Sigmoid colon (tissue), 7 donors: ENCODE measurements around the gene MAFF. TPM values are rescaled to one million over a fixed set of nuclear protein-coding genes. Genes with fewer than 3 reads are reported as not detected.

Source experiments
- DNase-seq: peaks from one replicate; pipeline ENCODE4 v3.0.0-alpha.2; 2019
- H3K27ac ChIP-seq, 4 donors: fragments of 200-600 bp; sonication (generic); one replicate each; pipeline ENCODE4 v1.5.1; 2016 to 2019; ENCODE audit warnings: mild to moderate bottlenecking in 1 of 4
- H3K27me3 ChIP-seq, 3 donors: fragments of 200-600 bp; sonication (generic); one replicate each; pipeline ENCODE4 v1.5.1; 2019; ENCODE audit warnings: mild to moderate bottlenecking in 1 of 3
- H3K36me3 ChIP-seq, 4 donors: fragments of 200-600 bp; sonication (generic); one replicate each; pipeline ENCODE4 v1.5.1; 2016 to 2019
- H3K4me1 ChIP-seq, 4 donors: fragments of 200-600 bp; sonication (generic); one replicate each; pipeline ENCODE4 v1.5.1; 2017 to 2019
- H3K4me3 ChIP-seq, 4 donors: fragments of 200-600 bp; sonication (generic); one replicate each; pipeline ENCODE4 v1.5.1; 2017 to 2019; ENCODE audit warnings: mild to moderate bottlenecking in 2 of 4, moderate library complexity in 1 of 4
- H3K9me3 ChIP-seq, 4 donors: fragments of 200-600 bp in 3 of 4; sonication (generic) in 3 of 4; one replicate each; pipeline versions ENCODE4 v1.5.1 to v1.6.1; 2013 to 2019
- CTCF ChIP-seq, 4 experiments: fragments of 450-650 bp in 3 of 4; fragments of 200-600 bp in 1 of 4; IDR thresholded peaks; one replicate each; pipeline ENCODE4 v1.5.1; 2016 to 2019; ENCODE audit warnings: antibody characterized with exemption in 4 of 4, mild to moderate bottlenecking in 3 of 4, moderate library complexity in 2 of 4
- EP300 ChIP-seq, 4 donors: sonication (generic); formaldehyde crosslinking; IDR thresholded peaks; one replicate each; pipeline ENCODE4 v1.6.1; 2017; ENCODE audit warnings: antibody characterized with exemption in 4 of 4
- POLR2A ChIP-seq, 2 donors: fragments of 450-650 bp; IDR thresholded peaks; one replicate each; pipeline ENCODE4 v1.6.1; 2016; ENCODE audit warnings: antibody characterized with exemption in 2 of 2, mild to moderate bottlenecking in 2 of 2, moderate library complexity in 2 of 2
- POLR2AphosphoS5 ChIP-seq, 4 donors: sonication (generic); formaldehyde crosslinking; IDR thresholded peaks; one replicate each; pipeline ENCODE4 v1.6.1; 2017; ENCODE audit warnings: antibody characterized with exemption in 4 of 4
- WGBS, 2 donors: extraction: QIAGEN DNeasy Blood & Tissue Kit; methylation state at CpG; one replicate each; pipeline ENCODE4 v1.1.7; 2013; 5-methylcytosine and 5-hydroxymethylcytosine counted together
- intact Hi-C: fragments of 100-400 bp; cut with DNase I; formaldehyde crosslinking; loops from one replicate; pipeline ENCODE4 v1.15.1; 2023
- polyA plus RNA-seq, 3 donors: library from polyadenylated mRNA; stranded (reverse); fragments of 200-250 nt; gene quantifications; one replicate each; pipeline ENCODE4 v1.2.3, GENCODE V29; 2013
- total RNA-seq, 4 donors: library from RNA; depleted of rRNA; stranded (reverse); fragments of >200 nt; gene quantifications; one replicate each; pipeline ENCODE4 v1.1.0, GENCODE V29; 2016
- donor health status: healthy with polysubstance abuse.
- donor health status: Bipolar disorder and iron deficiency.
- donor health status: healthy.

Gene MAFF
- total and polyA plus RNA-seq, 7 donors, result 15.3 to 104 (median 33.4) TPM

- H3K36me3 ChIP-seq, result no peaks in the 10 kb centered on the region
- peak within 1 kb of the TSS; percentile 36 to 64 (median 58) for H3K4me3 ChIP-seq
- H3K9me3 ChIP-seq, result no peaks in the 10 kb centered on the region
- 0 to 1% methylated on average over 48 of the region's 48 CpGs for WGBS, 2 donors
- intact Hi-C loops, result loop anchor here (2.0 to 10.0 kb wide), 3 partner anchors 19 to 337 kb away; partner anchors contain the start of genes ANKRD54, EIF3L and MAFF
- peaks cover 0 to 31% (median 29%) of the 10 kb centered on the region in 4 donors for H3K4me1 ChIP-seq
- H3K27me3 ChIP-seq, result no peaks in the 10 kb centered on the region
- no peak for TF ChIP-seq CTCF (IDR thresholded peaks at IDR 0.05)
- peak in 1 of 4 donors; percentile 37 for TF ChIP-seq EP300 (IDR thresholded peaks at IDR 0.05)
- TF ChIP-seq POLR2A (IDR thresholded peaks at IDR 0.05), result no peak
- peak; percentile 36 to 82 (median 76) for TF ChIP-seq POLR2AphosphoS5 (IDR thresholded peaks at IDR 0.05)
- peak; percentile 99 for DNase-seq
- H3K27ac ChIP-seq, result peak within 1 kb of the TSS; percentile 79 to 92 (median 87)
Measured at GRCh38 chr22:38181453-38182200, 20.2 kb upstream of the MAFF start, which contains the start of gene PLA2G6. PLA2G6 (minus strand) TSS chr22:38181830; CDS start chr22:38169426, 12,404 bp downstream.

GRCh38 chr22:38184788-38185187 is 17.0 kb upstream of the MAFF start:
- Histone ChIP-seq H3K36me3 (no peaks in the 10 kb centered on the region), H3K27ac (no peak overlapping the region), H3K4me1 (peaks cover 0 to 24% (median 14%) of the 10 kb centered on the region in 4 donors), H3K27me3 (no peaks in the 10 kb centered on the region), H3K9me3 (no peaks in the 10 kb centered on the region), H3K4me3 (no peak overlapping the region)
- intact Hi-C loops, result loop anchor here (10.0 kb wide), 1 partner anchor 340 kb away; the partner anchor contains the start of genes ANKRD54 and EIF3L
- DNase-seq, result no peak
- WGBS, 2 donors, result 75 to 81% methylated on average over 7 of the region's 7 CpGs
- TF ChIP-seq EP300 (IDR thresholded peaks at IDR 0.05) (no peak), POLR2AphosphoS5 (IDR thresholded peaks at IDR 0.05) (no peak), CTCF (IDR thresholded peaks at IDR 0.05) (no peak), POLR2A (IDR thresholded peaks at IDR 0.05) (no peak)

GRCh38 chr22:38186429-38186828 is 15.4 kb upstream of the MAFF start:
- TF ChIP-seq POLR2A (IDR thresholded peaks at IDR 0.05) (no peak), POLR2AphosphoS5 (IDR thresholded peaks at IDR 0.05) (no peak), CTCF (IDR thresholded peaks at IDR 0.05) (no peak), EP300 (IDR thresholded peaks at IDR 0.05) (no peak)
- Histone ChIP-seq H3K27ac (no peak overlapping the region), H3K4me3 (no peak overlapping the region), H3K9me3 (no peaks in the 10 kb centered on the region), H3K4me1 (peaks cover 0 to 11% (median under 1%) of the 10 kb centered on the region in 4 donors), H3K36me3 (no peaks in the 10 kb centered on the region), H3K27me3 (no peaks in the 10 kb centered on the region)
- 64 to 68% methylated on average over 5 of the region's 5 CpGs for WGBS, 2 donors
- DNase-seq, result no peak
- intact Hi-C loops, result loop anchor here (10.0 kb wide), 1 partner anchor 342 kb away; the partner anchor contains the start of genes ANKRD54 and EIF3L

GRCh38 chr22:38187413-38188212 is 14.2 kb upstream of the MAFF start:
- Histone ChIP-seq H3K27ac (no peak overlapping the region), H3K4me1 (peaks cover 0 to 8% (median 0%) of the 10 kb centered on the region in 4 donors), H3K9me3 (no peaks in the 10 kb centered on the region), H3K36me3 (no peaks in the 10 kb centered on the region), H3K27me3 (no peaks in the 10 kb centered on the region), H3K4me3 (no peak overlapping the region)
- 45 to 70% methylated on average over 10 of the region's 10 CpGs for WGBS, 2 donors
- DNase-seq, result no peak
- TF ChIP-seq POLR2A (IDR thresholded peaks at IDR 0.05) (no peak), CTCF (IDR thresholded peaks at IDR 0.05) (no peak), POLR2AphosphoS5 (IDR thresholded peaks at IDR 0.05) (no peak), EP300 (IDR thresholded peaks at IDR 0.05) (no peak)
- intact Hi-C loops, result loop anchor here (10.0 kb wide), 1 partner anchor 343 kb away; the partner anchor contains the start of genes ANKRD54 and EIF3L
